HL-60 (cell line): ENCODE data around the gene PARD6B.
"Not testable (repeated sequence)": the region's sequence is repeated elsewhere in the genome, so short reads cannot be mapped to it uniquely, and the experiment has no call there.

ENCODE experiments used
- DNase-seq, 2 experiments: peaks; one replicate each; pipeline ENCODE4 v3.0.0-alpha.2; 2010 to 2020; ENCODE audit warnings: low read depth in 1 of 2, low spot score in 1 of 2
- H3K27ac ChIP-seq: fragments of 250-450 bp; sonication (Bioruptor Pico); replicated peaks from 2 replicates; pipeline ENCODE4 v1.5.1; 2020; ENCODE audit warnings: mild to moderate bottlenecking, moderate library complexity
- H3K27me3 ChIP-seq: fragments of 250-450 bp; sonication (Bioruptor Pico); 2 replicates; pipeline ENCODE4 v1.5.1; 2021; ENCODE audit warnings: mild to moderate bottlenecking, moderate library complexity; ENCODE audit not compliant: insufficient read depth, poor library complexity, severe bottlenecking
- H3K4me3 ChIP-seq: replicated peaks from 2 replicates; pipeline ENCODE4 v1.5.1; 2011; ENCODE audit warnings: mild to moderate bottlenecking, control low read depth, low read length; ENCODE audit not compliant: insufficient read depth
- CTCF ChIP-seq: IDR thresholded peaks from one replicate; pipeline ENCODE4 v1.5.1; 2011; ENCODE audit warnings: low read length, control low read depth, inconsistent platforms; ENCODE audit not compliant: insufficient read depth
- GABPA ChIP-seq: IDR thresholded peaks from 2 replicates; pipeline ENCODE4 v1.6.1; 2012; ENCODE audit warnings: low read depth
- POLR2AphosphoS5 ChIP-seq: IDR thresholded peaks from 2 replicates; pipeline ENCODE4 v1.6.1; 2012; ENCODE audit warnings: low read depth
- SPI1 ChIP-seq: IDR thresholded peaks from 2 replicates; pipeline ENCODE4 v1.6.1; 2012; ENCODE audit warnings: low read depth, mild to moderate bottlenecking, borderline replicate concordance
- TF ChIP-seq, protein P1 (sequence below): IDR thresholded peaks from 2 replicates; pipeline ENCODE4 v1.6.1; 2012; ENCODE audit warnings: low read depth; ENCODE audit not compliant: insufficient replicate concordance

Gene PARD6B

GRCh38 chr20:50759678-50760077 is 28.3 kb downstream of the PARD6B start:
- Histone ChIP-seq H3K27me3 (peaks cover 4% of the 10 kb centered on the region), H3K27ac (no peak overlapping the region), H3K4me3 (no peak overlapping the region)
- DNase-seq, result peak in 1 of 2 experiments; percentile 26
- TF ChIP-seq SPI1 (peak; percentile 34; the same call in 1 of the 2 replicates), GABPA (no peak), POLR2AphosphoS5 (no peak), CTCF (no peak)
- TF ChIP-seq, protein P1, sequence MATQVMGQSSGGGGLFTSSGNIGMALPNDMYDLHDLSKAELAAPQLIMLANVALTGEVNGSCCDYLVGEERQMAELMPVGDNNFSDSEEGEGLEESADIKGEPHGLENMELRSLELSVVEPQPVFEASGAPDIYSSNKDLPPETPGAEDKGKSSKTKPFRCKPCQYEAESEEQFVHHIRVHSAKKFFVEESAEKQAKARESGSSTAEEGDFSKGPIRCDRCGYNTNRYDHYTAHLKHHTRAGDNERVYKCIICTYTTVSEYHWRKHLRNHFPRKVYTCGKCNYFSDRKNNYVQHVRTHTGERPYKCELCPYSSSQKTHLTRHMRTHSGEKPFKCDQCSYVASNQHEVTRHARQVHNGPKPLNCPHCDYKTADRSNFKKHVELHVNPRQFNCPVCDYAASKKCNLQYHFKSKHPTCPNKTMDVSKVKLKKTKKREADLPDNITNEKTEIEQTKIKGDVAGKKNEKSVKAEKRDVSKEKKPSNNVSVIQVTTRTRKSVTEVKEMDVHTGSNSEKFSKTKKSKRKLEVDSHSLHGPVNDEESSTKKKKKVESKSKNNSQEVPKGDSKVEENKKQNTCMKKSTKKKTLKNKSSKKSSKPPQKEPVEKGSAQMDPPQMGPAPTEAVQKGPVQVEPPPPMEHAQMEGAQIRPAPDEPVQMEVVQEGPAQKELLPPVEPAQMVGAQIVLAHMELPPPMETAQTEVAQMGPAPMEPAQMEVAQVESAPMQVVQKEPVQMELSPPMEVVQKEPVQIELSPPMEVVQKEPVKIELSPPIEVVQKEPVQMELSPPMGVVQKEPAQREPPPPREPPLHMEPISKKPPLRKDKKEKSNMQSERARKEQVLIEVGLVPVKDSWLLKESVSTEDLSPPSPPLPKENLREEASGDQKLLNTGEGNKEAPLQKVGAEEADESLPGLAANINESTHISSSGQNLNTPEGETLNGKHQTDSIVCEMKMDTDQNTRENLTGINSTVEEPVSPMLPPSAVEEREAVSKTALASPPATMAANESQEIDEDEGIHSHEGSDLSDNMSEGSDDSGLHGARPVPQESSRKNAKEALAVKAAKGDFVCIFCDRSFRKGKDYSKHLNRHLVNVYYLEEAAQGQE, result no peak

DNA sequence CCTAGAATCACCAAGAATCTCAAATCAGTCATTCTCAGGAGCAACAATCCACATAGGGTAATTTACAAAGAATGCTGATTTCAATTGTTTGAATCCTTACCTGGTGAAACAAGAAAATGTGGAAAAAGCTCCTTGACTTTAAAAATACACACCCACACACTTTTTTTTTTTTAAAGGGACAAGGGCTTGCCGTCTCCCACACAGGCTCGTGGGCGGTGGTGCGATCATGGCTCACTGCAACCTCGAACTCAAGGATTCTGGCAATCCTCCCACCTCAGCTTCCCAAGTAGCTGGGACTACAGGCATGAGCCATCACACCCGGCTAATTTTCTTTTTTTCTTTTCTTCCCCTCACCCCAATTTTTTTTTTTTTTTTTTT is 30.7 kb downstream of the PARD6B start:
- Histone ChIP-seq H3K4me3 (no peak overlapping the region), H3K27ac (no peak overlapping the region), H3K27me3 (peaks cover 4% of the 10 kb centered on the region)
- DNase-seq, result no peak
- TF ChIP-seq, protein P1, result no peak
- TF ChIP-seq POLR2AphosphoS5, result no peak
- no peak for TF ChIP-seq GABPA
- TF ChIP-seq SPI1, result no peak
- no peak for TF ChIP-seq CTCF

DNA sequence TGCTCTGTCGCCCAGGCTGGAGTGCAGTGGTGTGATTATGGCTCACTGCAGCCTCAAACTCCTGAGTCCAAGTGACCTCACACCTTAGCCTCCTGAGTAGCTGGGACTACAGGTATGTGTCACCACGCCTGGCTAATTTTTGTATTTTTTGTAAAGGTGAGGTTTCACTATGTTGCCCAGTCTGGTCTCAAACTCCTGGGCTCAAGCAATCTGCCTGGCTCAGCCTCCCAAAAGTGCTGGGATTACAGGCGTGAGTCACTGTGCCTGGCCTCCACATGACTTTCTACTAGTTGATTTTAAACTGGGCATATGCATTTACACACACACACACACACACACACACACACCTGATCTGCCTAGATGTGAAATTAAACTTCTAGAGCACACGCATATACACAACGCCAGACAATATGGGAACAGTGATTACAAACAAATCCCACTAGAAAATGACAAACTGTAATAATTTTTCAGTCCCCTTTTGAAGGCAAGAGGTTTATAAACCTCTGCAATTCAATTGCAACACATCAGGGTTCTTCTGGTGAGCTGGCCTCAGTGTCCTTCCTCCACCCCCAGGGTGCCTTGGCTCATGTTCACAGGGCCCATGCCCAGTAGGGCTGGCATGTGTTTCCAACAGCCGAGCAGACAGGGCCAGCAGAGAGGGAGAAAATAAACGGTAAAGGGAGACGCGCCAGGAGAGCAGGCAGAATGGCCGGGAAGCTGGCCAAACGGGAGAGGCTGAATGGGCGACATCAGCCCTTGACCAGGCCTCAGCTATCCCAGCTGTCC is 31.2 kb downstream of the PARD6B start:
- TF ChIP-seq GABPA (no peak), POLR2AphosphoS5 (no peak), SPI1 (no peak)
- peaks cover 4% of the 10 kb centered on the region for H3K27me3 ChIP-seq
- no peak for DNase-seq
- no peak overlapping the region for H3K4me3 ChIP-seq
- no peak overlapping the region for H3K27ac ChIP-seq

GRCh38 chr20:50763550-50764458 is 32.4 kb downstream of the PARD6B start:
- not testable (repeated sequence) for H3K27ac ChIP-seq, H3K27me3 ChIP-seq, H3K4me3 ChIP-seq, DNase-seq

GRCh38 chr20:50765251-50765650 is 33.9 kb downstream of the PARD6B start:
- not testable (repeated sequence) for H3K27me3 ChIP-seq, H3K4me3 ChIP-seq, H3K27ac ChIP-seq, DNase-seq
